Suprapubic skin (tissue), 4 donors: ENCODE data around the gene RGS7.

ENCODE experiments used
- POLR2A ChIP-seq, 2 donors: fragments of 450-650 bp; IDR thresholded peaks; one replicate each; pipeline ENCODE4 v1.6.1; 2017; ENCODE audit warnings: antibody characterized with exemption in 2 of 2, mild to moderate bottlenecking in 2 of 2, moderate library complexity in 2 of 2
- POLR2AphosphoS5 ChIP-seq, 3 donors: sonication (generic); formaldehyde crosslinking; IDR thresholded peaks; one replicate each; pipeline ENCODE4 v1.6.1; 2017; ENCODE audit warnings: antibody characterized with exemption in 3 of 3
- TF ChIP-seq, protein P1 (sequence below), 2 donors: fragments of 200-600 bp in 1 of 2; fragments of 450-650 bp in 1 of 2; sonication (generic) in 1 of 2; IDR thresholded peaks; one replicate each; pipeline ENCODE4 v1.5.1; 2016 to 2019; ENCODE audit warnings: antibody characterized with exemption in 2 of 2, mild to moderate bottlenecking in 1 of 2, moderate library complexity in 1 of 2

DNA sequence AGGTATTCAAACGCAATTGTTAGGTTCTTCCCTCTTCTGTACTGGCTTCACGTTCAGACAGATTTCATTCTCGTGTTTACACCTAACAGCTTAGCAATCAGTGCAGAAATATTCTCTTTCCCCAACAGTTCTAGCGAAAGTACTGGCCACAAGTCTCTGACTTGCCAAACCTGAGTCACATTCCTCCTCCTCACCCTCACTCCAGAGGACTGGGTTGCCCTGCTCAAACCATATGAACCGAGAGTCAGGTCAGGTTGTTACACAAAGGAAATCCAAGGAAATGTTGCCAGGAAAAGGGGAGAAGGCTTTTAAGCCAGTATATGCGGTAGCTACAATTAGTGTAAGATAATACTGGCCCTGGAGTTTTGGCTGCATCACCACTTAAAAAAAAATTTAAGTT lies 282.5 kb downstream of the RGS7 start:
- TF ChIP-seq, protein P1, sequence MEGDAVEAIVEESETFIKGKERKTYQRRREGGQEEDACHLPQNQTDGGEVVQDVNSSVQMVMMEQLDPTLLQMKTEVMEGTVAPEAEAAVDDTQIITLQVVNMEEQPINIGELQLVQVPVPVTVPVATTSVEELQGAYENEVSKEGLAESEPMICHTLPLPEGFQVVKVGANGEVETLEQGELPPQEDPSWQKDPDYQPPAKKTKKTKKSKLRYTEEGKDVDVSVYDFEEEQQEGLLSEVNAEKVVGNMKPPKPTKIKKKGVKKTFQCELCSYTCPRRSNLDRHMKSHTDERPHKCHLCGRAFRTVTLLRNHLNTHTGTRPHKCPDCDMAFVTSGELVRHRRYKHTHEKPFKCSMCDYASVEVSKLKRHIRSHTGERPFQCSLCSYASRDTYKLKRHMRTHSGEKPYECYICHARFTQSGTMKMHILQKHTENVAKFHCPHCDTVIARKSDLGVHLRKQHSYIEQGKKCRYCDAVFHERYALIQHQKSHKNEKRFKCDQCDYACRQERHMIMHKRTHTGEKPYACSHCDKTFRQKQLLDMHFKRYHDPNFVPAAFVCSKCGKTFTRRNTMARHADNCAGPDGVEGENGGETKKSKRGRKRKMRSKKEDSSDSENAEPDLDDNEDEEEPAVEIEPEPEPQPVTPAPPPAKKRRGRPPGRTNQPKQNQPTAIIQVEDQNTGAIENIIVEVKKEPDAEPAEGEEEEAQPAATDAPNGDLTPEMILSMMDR (IDR thresholded peaks at IDR 0.05), result no peak
- TF ChIP-seq POLR2A (IDR thresholded peaks at IDR 0.05), result no peak
- TF ChIP-seq POLR2AphosphoS5 (IDR thresholded peaks at IDR 0.05), result no peak
